Medulla oblongata (tissue), 1 donor: ENCODE data around the gene HSPA12A.

Experiments
- DNase-seq: peaks from one replicate; pipeline ENCODE4 v3.0.0-alpha.2; 2015; ENCODE audit errors: extremely low spot score

The HSPA12A gene

DNA sequence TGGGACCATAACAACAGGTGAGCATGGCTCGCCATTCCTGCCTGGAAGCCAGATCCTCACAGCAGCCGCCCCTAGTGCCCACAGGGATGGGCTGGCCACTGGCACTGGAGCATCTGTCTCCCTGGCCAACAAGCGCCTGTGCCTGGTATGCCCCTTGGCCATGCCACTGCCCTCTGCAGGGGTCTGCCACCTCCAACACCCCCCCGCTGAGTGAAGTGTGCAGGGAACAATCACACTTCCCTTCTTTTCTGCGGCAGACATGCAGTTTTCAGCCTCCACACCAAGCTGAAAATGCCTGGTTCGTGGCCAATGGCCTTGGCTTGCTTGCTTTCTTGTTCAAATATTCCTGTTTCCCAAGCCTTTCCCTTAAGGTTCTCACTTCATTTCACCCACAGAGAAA lies 50.7 kb downstream of the HSPA12A start:
- no peak for DNase-seq

GRCh38 chr10:116690356-116691322 lies 51.7 kb downstream of the HSPA12A start:
- DNase-seq: peak; percentile 50

DNA sequence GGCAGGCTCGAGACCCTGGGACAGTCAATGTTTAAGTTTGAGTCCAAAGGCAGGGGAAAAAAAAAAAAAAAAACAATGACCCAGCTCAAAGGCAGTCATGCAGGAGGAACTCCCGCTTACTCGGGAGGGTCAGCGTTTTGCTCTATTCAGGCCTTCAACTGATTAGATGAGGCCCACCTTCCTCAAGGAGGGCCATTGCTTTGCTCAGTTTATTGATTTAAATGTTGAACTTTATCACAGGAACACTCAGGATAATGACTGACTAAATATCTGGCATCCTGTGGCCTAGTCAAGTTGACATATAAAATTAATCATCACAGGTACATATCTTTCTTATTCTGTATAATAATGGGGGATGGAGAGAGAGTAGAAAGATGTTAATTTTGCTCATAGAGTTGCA lies 52.6 kb downstream of the HSPA12A start:
- no peak for DNase-seq

- no peak for DNase-seq
Measured at GRCh38 chr10:116688741-116689495, 53.4 kb downstream of the HSPA12A start.

- DNase-seq: no peak
Measured at GRCh38 chr10:116688241-116688711, 54.1 kb downstream of the HSPA12A start.

DNA sequence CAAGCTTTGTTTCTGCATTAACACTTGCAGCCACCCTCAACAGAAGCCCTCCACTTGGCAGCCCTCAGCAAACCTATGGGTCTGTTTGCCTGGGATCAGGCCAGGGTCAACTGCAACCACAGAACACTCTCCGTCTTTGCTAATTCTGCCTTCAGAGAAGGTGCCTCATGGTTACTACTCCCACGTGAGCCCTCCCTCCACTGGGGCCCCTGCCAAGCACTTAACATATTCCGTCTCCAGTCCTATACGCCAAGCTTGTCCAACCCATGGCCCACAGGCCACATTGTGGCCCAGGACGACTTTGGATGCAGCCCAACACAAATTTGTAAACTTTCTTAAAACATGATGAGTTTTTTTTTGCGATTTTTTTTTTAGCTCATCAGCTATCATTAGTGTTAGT lies 54.7 kb downstream of the HSPA12A start:
- no peak for DNase-seq

DNA sequence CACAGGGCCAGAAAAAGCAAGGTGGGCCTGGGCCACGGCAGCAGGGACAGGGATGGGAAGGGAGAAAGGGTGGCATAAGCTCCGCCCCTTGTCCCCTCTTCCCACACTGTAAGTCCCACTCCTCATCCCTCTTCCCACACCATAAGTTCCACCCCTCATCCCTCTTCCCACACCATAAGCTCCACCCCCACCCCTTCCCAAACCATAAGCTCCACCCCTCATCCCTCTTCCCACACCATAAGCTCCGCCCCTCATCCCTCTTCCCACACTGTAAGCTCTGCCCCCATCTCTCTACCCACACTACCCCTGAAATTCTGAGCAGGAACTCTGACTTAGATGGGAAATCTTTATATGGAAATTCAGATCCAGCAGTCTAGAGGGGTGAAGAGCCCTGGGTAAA lies 55.7 kb downstream of the HSPA12A start:
- DNase-seq: no peak

GRCh38 chr10:116685807-116686206 lies 56.6 kb downstream of the HSPA12A start:
- DNase-seq: no peak

DNA sequence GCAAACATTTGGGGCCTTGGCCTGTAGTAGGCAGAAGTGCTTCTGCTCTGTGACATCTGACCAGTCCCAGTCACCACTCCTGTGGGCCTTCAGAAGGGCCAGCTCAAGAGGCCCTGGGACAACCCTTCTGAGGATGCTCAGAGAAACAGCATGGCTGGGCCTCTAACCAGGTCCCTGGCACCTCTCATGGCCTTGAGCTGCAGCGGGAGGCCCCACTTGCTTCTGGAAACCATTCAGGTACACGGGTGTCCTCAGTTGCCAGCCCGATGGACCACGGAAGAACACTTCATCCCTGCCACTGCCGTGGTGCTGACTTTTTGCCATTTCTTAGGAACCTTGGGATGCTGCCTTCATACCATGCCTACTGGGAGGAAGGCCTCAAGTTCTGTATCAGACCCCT lies 57.6 kb downstream of the HSPA12A start:
- DNase-seq: no peak

- DNase-seq: no peak
Measured at GRCh38 chr10:116683821-116684220, 58.5 kb downstream of the HSPA12A start.

GRCh38 chr10:116683166-116683565 lies 59.2 kb downstream of the HSPA12A start:
- DNase-seq: no peak

- DNase-seq: no peak
Measured at GRCh38 chr10:116679351-116679750, 63.0 kb downstream of the HSPA12A start.

- DNase-seq: no peak
Measured at GRCh38 chr10:116676633-116677032, 65.7 kb downstream of the HSPA12A start.

GRCh38 chr10:116676118-116676517 lies 66.2 kb downstream of the HSPA12A start:
- no peak for DNase-seq

- no peak for DNase-seq
Measured at GRCh38 chr10:116674901-116675423, 67.4 kb downstream of the HSPA12A start.

DNA sequence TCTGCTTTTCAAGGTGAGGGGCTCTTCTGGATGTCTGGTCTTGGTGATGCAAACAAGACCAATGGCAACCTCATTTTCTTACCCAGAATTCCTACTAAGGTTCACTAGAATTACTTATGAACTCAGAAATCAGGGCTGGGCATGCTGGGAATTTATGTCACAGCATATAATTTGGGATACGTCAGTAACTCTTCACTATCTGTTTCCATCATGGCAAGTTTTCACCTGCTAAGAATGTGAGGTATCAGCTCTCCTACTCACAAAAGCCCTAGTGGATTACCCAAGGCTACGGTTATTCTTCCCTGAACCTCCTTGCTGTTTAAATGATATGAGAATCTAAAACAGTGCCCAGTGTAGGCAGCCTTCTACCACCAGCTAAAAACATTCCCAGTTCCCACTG lies 68.5 kb downstream of the HSPA12A start:
- no peak for DNase-seq

DNA sequence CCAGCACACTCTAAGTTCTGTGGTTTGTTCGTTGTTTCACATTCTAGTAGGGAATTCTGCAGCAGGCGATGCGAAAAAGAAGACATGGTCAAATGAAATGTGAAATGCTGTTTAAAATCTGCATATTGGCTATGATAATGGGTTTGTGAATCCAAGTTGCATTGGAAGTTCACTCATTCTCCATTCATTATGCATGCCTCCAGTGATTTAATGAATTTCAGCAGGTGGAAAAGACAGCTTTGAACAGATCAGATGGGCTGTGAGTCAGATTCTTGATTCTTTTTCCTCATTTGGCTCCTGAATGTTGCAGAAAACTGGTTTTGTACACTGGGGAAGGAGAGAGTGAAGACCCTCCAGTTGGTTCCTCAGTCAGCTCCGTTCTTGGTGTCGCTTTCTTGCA lies 69.5 kb downstream of the HSPA12A start:
- DNase-seq: no peak

GRCh38 chr10:116671274-116671926 lies 71.0 kb downstream of the HSPA12A start:
- no peak for DNase-seq

DNA sequence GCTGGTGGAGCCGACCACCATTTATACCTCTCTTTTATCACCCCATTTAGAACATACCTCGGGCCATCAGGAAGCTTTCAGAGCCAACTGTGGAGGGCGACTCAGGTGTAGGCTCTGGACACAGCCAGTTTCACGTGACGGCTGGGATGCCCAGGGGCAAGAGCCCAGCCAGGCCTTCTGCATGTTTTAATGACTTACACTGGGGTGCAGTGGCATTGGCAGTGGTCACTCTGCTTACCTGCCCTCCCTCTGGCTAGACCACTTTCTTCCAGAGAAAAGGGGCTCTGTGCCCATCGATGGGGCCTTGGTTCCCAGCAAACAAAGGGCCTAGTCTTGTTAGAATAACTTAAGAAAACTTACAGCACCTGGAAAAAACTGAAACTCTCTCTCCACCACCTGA lies 71.7 kb downstream of the HSPA12A start:
- no peak for DNase-seq

DNA sequence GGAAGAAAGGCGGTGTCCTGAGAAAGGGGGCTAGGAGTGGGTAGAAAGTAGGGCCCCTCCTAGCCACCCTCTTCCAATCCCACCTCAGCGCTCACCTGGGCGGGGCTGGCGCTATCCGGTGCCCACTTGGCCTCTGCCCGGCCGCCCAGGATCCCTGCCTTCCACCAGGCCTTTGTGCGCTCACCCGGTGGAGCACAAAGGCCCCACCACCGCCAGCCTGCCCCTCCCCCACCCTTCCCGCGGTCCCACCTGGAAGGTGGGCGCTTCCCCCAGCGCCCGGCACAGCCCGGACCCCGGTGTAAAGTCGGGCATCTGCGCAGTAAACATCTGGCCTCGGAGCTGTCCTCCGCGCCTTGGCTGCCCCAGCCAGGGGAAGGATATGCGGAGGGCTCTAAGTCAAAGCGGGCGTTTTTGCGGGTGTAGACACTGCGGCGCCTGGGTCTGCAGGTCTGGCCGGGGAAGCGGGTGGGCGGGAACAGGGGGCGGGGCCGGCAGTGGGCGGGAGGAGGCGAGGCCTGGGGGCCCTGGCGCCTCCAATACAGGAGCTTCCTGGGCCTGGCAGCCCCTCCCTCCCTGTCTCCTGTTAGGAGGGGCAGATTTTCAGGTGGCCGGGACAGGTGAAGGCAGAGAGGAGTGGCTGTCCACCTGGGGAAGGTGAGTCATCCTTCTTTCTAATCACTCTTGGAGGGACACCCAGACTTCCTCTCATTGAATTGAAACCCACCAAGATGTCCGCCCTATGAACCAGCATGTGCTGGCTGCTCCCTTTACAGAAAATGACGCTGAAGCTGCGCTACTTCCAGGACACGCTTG lies 72.3 kb downstream of the HSPA12A start:
- DNase-seq: no peak

GRCh38 chr10:116669080-116669479 lies 73.3 kb downstream of the HSPA12A start:
- no peak for DNase-seq
